Neural progenitor cell (in vitro differentiated cells): ENCODE measurements around the gene TRIL.

ENCODE experiments used
- EZH2 ChIP-seq: fragments of 200-600 bp; sonication (generic); IDR thresholded peaks from 2 replicates; pipeline ENCODE4 v1.6.1; 2017; ENCODE audit warnings: antibody characterized with exemption, mild to moderate bottlenecking, moderate library complexity
- EZH2phosphoT487 ChIP-seq: fragments of 200-600 bp; sonication (generic); IDR thresholded peaks from 2 replicates; pipeline ENCODE4 v1.6.1; 2017; ENCODE audit warnings: antibody characterized with exemption
- TF ChIP-seq, protein P1 (sequence below): fragments of 200-600 bp; sonication (generic); IDR thresholded peaks from 2 replicates; pipeline ENCODE4 v1.5.1; 2017; ENCODE audit warnings: antibody characterized with exemption, mild to moderate bottlenecking

DNA sequence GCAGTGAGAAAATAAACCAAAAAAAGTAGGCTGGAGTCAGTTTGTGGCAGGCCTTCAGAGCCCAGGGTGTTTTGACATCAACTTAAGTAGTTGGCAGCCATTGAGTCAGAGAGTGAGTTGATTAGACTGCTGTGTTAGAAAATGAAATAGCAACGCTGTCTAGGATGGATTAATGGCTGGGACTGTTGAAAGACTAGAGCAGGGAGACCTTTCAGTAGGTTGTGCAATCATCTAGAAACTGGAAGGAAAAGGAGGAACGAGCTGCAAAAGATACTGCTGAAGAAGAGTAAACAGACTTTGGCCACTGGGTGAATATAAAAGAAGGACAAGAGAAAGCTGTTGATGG lies 28.6 kb upstream of the TRIL start:
- TF ChIP-seq, protein P1, sequence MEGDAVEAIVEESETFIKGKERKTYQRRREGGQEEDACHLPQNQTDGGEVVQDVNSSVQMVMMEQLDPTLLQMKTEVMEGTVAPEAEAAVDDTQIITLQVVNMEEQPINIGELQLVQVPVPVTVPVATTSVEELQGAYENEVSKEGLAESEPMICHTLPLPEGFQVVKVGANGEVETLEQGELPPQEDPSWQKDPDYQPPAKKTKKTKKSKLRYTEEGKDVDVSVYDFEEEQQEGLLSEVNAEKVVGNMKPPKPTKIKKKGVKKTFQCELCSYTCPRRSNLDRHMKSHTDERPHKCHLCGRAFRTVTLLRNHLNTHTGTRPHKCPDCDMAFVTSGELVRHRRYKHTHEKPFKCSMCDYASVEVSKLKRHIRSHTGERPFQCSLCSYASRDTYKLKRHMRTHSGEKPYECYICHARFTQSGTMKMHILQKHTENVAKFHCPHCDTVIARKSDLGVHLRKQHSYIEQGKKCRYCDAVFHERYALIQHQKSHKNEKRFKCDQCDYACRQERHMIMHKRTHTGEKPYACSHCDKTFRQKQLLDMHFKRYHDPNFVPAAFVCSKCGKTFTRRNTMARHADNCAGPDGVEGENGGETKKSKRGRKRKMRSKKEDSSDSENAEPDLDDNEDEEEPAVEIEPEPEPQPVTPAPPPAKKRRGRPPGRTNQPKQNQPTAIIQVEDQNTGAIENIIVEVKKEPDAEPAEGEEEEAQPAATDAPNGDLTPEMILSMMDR, result no peak
- no peak for TF ChIP-seq EZH2
- TF ChIP-seq EZH2phosphoT487, result no peak
